Measurements from ENCODE around the gene EBPL. TPM values are rescaled to one million over a fixed set of nuclear protein-coding genes. Genes with fewer than 3 reads are reported as not detected.
"Not testable (repeated sequence)": the region's sequence is repeated elsewhere in the genome, so short reads cannot be mapped to it uniquely, and the experiment has no call there.

The EBPL gene
- 116 and 197 TPM in 2 replicates for total RNA-seq (2014; rRNA removed; shearing (Covaris generic))

DNA sequence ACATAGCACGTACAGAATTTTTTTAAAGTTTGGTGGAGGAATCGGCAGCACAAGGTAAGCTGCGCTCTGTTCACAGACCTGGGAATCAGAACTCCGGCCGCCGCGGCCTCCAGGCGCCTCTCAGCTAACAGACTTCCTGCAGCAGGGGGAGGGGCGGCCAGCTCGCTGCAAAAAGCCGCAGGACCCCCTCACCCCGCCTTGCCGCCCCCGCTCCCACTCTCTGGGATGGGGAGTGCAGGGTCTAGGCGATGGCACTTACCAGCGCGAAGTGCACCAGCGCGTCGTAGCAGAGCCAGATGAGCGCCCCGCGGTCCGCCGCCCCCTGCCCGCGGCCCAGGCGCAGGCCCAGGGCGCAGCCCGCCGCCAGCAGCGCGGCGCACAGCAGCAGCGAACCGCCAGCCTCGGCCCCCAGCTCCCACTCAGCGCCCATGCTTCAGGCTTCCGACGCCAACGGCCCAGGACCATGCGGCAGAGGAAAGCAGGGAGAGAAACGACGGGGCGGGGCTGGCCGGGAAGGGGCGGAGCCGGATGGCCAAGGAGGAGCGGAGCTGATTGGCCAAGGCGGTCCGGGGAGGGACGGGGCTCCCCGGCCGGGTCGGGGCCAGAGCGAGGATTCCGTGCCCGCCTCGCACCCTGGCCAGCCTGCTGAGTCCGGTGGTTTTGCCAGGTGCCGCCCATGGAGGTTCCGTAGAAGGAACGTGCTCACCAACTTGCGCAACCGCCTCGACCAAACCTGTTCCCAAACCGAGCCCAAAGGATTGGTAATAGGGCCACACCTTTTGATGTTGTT is at the start of gene EBPL:
Gene EBPL, minus strand, starts transcription at position 492 of the 790 bp plus-strand sequence. Its CDS starts 62 bp downstream, at position 430.
- in situ Hi-C loops (cut with HindIII; ENCODE audit: low sequenced_read_pairs), result no loop called here
- DNase-seq (ENCODE audit: low spot score), result peak; percentile 89

DNA sequence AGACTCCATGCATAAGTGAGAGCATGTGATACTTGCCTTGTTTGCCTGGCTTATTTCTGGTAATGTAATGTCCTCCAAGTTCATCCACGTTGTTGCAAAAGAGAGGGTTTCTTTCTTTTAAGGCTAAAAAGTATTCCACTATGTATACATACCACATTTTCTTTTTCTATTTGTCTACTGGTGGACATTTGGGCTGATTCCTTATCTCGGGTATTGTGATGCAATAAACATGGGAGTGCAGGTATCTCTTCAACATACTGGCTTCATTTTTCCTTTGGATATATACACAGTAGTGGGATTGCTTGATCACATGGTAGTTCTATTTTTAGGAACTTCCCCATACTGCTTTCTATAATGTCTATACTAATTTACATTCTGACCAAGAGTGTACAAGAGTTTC is 49.6 kb upstream of the EBPL start:
- in situ Hi-C loops (cut with HindIII; ENCODE audit: low sequenced_read_pairs), result no loop called here
- no peak for DNase-seq (ENCODE audit: low spot score)

DNA sequence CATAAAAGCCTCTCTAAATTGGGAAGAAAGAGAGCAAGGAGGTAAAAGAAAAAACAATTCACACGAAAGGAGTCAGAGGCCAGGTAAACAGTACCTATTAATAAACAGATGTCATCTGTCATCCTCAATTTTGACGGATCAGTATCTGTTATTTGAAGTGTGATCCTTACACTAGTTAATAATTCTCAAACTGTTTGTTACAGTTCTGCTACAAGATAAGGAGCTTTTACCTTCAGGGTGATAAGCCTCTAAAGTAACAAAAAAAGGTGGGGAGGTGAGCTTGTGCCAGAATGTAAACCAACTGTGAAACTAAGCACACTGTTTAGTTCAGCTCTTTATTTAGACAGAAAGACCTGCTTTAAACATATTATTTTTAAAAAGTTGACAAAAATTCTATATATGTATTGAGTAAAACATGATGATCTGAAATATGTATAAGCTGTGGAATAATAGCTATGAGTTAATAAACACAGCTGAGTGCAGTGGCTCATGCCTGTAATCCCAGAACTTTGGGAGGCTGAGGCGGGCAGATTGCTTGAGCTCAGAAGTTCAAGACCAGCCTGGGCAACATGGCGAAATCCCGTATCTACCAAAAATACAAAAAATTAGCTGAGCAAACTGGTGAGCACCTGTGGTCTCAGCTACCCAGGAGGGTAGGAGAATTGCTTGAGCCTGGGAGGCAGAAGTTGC is 48.4 kb upstream of the EBPL start:
- in situ Hi-C loops (cut with HindIII; ENCODE audit: low sequenced_read_pairs), result no loop called here
- DNase-seq (ENCODE audit: low spot score), result no peak

DNA sequence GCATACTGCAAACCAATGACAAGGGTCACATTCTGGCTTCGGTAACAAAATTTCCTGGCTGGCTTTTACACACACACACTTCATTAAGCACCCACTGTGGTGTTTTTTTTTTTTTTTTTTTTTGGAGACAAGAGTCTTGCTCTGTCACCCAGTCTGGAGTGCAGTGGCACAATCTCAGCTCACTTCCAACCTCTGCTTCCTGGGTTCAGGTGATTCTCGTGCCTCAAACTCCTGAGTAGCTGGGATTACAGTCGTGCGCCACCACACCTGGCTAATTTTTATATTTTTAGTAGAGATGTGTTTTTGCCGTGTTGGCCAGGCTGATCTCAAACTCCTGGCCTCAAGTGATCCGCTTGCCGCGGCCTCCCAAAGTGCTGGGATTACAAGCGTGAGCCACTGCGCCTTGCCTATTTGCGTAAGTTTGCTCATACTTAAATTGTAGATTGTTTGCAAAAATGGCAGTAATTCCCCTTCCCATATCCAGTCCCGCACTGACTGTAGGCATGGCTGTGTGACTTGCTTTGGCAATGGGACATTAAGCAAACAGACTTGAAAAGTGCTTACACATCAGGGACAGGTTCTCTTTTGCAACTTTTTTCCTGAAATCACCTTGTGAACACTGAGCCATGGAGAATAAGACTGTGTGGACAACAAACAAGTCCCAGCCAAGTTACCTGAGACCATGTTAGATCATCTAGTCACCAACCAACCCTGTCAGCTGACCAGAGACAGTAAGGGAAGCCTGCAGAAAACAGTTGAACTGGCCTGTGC is 42.1 kb upstream of the EBPL start:
- in situ Hi-C loops (cut with HindIII; ENCODE audit: low sequenced_read_pairs), result no loop called here

DNA sequence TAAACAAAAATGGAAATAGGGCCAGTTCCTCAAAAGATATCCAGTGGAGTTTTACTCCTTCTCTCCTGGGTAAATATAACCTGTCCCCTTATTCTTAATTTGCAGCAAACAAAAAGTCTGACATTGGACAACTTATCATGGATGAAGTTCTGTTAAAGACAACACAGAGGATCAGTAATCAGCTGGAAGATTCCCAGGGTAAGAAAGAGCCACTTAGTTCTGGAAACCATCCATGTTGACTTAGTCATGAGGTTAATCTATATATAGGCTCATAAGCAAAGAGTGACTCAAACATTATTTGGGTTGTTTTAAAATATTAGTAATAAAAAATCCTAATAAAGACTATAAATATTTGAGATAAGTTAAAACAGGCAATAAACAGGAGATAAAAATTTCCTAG is 40.5 kb upstream of the EBPL start:
- no peak for DNase-seq (ENCODE audit: low spot score)
- in situ Hi-C loops (cut with HindIII; ENCODE audit: low sequenced_read_pairs), result no loop called here

More for the DNA sequence above, 42.1 kb upstream of the EBPL start:
- DNase-seq (ENCODE audit: low spot score), result peak; percentile 11

DNA sequence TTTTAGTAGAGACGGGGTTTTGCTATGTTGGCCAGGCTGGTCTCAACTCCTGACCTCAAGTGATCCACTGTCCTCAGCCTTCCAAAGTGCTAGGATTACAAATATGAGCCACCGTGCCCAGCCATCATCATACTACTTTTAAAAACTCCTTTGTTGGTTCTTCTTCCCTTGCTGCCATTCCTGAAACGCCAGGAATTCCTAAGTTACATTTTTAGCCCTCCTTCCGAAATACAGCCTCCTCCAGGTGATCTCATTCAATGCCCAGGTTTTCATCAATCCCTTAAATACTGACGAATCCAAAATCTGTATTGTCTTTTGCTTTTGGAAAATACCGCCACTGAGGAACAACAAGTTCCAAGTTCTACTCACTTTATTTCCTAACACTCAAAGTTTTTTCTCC is 25.3 kb upstream of the EBPL start:
- DNase-seq (ENCODE audit: low spot score), result no peak
- in situ Hi-C loops (cut with HindIII; ENCODE audit: low sequenced_read_pairs), result no loop called here

DNA sequence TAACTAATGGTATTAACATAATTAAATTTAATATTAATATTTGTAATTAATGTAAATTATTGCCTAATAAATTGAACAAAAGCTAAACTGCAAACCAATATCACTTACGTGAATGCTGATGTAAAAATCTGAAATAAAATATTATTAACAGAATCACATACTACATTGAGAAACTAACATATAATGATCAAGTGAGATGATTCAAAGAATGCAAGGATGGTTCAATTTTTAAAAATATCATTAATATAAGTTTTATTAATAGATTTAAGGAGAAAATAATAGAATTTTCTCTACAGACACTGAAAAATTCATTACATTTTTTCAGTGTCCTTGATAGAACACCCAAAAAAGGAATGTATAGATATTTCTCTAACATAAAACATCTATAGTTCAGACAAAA is 23.5 kb upstream of the EBPL start:
- in situ Hi-C loops (cut with HindIII; ENCODE audit: low sequenced_read_pairs), result no loop called here
- DNase-seq (ENCODE audit: low spot score), result no peak

DNA sequence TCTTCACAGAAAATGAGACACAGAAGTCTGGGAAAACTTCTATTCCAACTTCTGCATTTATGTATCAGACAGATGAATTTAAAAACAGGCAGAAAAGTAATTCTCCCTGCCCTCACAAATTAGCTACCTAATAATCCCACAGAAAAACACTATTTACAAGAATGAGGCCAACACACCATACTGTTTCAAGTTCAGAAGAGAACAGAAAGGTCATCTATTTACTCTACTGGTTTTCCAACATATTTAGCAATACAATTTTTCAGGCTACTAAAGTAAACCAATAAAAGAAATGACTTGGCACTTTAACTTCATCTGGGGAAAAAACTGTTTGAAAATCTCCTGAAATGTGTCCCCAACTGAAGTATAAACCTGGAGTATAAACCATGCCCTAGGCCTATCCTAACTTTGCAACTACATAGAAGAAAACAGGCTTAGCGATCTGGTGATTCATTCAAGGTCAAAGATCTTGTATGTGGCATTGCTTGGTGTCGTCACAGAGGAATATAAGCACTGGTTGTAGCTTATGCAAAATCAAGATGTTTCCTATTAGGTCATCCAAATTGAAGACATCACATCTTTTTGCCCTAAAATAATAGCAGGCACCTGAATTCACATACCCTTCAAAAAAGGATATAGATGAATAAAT is 20.1 kb upstream of the EBPL start:
- no peak for DNase-seq (ENCODE audit: low spot score)
- in situ Hi-C loops (cut with HindIII; ENCODE audit: low sequenced_read_pairs), result no loop called here

DNA sequence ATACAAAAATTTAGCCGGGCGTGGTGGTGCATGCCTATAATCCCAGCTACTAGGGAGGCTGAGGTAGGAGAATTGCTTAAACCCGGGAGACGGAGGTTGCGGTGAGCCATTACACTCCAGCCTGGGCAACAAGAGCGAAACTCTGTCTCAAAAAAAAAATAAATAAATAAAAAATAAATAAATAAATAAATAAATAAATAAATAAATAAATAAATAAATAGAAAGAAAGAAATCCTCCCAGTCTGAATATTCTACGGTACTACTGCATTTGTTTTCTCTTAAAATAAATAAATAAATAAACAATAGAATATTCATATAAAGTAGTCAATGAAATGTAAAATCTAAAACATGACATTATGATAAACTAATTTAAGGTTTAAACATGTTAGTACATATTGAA is 13.0 kb upstream of the EBPL start:
- in situ Hi-C loops (cut with HindIII; ENCODE audit: low sequenced_read_pairs); DNase-seq (ENCODE audit: low spot score): not testable (repeated sequence)

DNA sequence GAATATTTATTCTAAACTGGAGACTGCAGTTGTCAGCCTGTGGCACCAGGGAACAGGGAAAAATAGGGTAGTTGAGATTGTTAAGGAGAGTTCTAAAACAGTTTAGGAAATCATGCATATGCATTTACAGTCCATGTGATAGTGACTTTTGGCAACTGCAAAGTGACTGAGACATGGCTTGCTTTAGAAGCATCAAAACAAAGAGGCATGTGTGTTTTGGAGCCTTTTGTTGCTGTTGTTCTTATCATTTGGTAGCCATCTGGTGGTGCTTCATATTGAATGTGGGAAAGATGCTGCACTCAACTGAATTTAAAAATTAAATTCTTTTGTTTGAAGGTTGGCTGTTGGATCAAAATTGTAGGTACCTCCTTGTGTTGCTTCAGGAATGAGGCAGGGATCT is 10.2 kb upstream of the EBPL start:
- in situ Hi-C loops (cut with HindIII; ENCODE audit: low sequenced_read_pairs), result no loop called here
- DNase-seq (ENCODE audit: low spot score), result no peak

DNA sequence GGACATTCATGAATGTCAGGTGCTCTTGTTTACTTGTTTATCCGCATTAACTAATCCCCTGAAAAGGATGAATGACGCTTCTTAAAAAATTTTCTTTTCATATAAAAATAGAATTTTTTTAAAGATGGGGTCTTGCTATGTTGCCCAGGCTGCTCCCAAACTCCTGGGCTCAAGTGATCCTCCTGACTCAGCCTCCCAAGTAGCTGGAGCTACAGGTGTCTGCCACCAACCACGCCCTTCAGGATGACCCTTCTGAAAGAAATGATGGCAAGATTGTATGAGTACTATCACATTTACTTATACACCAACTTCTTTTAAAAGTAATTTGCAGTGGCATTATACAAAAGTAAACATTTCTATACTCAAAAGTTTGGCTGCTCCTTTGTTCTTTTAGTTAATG is 6.2 kb upstream of the EBPL start:
- no peak for DNase-seq (ENCODE audit: low spot score)
- in situ Hi-C loops (cut with HindIII; ENCODE audit: low sequenced_read_pairs), result no loop called here

DNA sequence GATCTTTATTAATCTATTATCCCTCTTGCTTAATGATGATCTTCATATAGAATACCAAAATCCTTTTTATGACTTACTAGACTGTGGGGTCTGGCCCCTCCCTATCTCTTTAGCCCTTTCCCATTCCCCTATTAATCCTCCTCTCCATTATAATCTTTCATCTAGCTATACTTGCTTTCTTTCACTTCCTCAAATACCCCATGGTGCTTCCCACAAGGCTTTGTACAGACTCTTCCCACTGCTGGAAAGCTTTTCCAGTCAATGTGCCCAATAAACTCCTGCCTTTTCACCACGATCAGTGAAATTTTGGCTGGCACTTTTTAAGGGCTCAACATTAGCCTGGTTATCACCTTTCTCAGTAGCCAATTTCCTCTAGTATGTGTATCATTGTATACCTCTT is 3.2 kb upstream of the EBPL start:
- in situ Hi-C loops (cut with HindIII; ENCODE audit: low sequenced_read_pairs), result no loop called here
- DNase-seq (ENCODE audit: low spot score), result no peak

DNA sequence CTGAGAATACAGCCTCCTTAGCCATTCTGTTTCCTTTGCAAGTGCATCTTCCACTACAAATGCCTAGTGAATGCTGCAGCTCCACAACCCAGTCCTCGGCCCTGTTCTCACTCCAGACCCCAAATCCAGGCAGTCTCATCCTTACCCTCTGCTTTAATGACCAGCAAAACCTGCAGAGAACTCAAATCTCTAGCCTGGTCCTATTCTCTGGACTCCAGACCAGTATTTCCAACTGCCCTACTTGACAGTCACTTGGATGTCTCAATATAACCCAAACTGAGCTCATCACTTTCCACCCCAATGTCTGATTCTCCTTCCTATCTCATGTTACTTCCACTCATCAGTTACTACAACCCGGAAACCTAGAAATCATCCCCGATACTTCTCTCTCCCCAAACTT is 2.6 kb upstream of the EBPL start:
- in situ Hi-C loops (cut with HindIII; ENCODE audit: low sequenced_read_pairs), result no loop called here
- DNase-seq (ENCODE audit: low spot score), result no peak

DNA sequence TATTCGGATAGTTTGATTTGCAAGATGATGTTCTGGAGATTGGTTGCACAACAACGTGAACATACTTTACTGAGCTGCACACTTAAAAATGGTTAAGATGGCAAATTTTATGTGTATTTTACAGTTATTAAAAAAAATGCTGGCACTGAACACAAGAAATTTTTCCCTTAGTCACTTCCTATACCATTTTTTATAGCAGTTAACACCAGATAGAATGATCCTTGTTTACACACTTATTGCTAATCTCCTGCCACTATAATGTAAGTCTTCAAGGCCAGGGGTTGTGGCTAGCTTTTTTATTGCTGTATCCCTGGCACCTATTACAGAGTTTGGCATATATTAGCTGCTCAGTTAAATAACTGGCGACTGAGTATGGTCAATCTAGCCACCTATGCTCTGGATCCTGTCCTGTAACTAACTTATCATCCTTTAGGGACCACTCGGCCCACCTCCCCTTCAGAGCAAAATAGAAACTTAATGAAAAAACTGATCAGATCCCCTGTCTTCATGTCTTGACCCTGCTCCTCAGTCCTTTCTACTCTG is 2.0 kb upstream of the EBPL start:
- no peak for DNase-seq (ENCODE audit: low spot score)
- in situ Hi-C loops (cut with HindIII; ENCODE audit: low sequenced_read_pairs), result no loop called here

DNA sequence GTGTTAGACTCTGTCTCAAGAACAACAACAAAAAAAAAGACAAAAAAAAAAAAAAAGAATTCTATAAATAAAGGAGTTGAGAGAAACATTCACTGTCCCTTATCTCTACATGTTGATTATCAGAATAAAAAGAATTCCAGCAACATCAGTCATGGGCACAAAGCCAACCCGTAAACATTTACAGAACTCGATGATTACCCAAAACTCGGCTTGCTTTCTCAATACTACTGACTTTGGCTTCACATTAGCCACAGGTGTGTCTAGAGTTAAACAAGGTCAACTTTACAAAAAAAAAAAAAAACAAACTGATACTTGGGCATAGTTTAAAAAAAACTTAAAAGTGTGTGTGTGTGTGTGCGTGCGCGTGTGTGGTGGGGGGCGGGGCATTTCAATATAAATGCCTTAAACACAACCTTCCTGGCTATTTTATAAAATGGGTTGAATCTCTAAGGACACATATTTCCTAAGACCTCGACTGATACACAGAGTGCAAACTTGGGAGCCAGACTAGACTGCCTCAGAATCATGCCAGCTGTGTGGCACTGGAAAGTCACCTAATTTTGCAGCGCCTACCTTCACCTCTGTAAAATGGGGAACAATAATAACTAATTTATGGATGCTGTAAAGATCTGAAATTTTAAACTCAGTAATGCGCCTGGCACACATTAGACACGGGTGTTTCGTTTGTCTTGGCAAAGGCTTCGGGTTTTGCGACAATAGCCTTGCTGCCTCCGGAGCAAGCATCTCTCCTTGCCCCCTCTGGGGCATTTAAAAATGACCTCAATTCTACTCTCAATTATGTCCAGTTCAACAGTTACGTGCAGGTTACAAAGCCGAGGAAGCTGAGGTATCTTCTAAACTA is 922 bp downstream of the EBPL start:
- in situ Hi-C loops (cut with HindIII; ENCODE audit: low sequenced_read_pairs), result no loop called here
- no peak for DNase-seq (ENCODE audit: low spot score)

DNA sequence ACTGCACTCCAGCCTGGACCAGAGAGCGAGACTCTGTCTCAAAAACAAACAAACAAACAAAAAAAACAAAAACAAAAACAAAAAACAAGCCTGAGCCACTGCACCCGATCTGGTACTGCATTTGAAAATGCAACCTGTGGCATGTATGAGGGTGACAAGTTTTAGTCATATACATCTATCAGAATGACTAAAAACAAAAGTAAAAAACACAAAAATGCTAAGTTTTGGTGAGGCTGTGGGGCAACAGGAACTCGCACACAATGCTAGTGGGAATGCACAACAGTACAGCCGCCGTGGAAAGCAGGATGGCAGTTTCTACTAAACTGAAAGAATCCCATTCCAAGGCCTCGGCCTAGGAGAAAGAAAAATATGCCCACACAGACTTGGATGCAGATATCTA is 7.8 kb downstream of the EBPL start:
- in situ Hi-C loops (cut with HindIII; ENCODE audit: low sequenced_read_pairs), result no loop called here
- DNase-seq (ENCODE audit: low spot score), result no peak

DNA sequence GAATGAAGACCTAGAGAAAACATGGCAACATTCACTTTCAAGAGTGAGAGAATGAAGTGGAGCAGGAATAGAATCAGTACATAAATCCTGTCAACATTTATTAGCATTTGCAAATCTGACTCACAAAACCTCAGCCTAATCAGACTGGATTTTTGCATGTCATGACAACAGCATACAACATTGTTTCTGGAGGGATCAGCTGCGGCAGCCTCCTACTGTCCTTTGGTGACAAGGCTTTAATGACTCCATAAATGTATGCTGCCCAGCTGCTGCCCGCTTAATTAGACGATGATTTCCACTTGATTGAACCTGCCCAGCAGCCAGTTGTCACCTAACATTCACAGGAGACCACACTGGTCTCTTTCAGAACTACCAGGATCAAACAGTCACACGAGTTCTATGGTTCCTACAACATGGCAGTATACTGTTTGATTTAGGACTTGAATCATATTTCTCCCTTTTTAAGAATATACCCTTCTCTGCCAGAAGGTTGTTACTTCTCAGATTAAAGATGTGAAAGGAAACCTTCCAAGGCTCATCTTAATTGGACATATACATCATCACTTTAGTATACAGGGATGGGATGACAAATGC is 9.3 kb downstream of the EBPL start:
- no peak for DNase-seq (ENCODE audit: low spot score)
- in situ Hi-C loops (cut with HindIII; ENCODE audit: low sequenced_read_pairs), result no loop called here

DNA sequence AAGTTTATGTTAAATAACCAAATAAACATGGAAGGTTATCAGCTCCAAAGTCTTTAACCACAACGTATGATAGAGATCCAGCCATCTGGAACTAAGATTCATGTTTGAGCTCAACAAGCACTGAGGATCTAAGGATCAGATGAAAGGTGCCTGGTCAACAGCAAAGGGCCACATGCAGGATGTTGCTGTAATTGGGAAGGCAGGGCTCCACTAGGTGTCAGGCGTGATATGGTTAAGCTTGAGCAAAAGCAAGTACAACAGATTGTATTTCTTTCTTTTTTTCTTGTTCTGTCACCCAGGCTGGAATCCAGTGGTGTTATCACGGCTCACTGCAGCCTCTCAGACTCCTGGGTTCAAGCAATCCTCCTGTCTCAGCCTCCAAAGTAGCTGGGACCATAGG is 12.0 kb downstream of the EBPL start:
- no peak for DNase-seq (ENCODE audit: low spot score)
- in situ Hi-C loops (cut with HindIII; ENCODE audit: low sequenced_read_pairs), result no loop called here
